Stimulated activated CD8-positive, alpha-beta memory T cell treated with anti-CD3 and anti-CD28 coated beads, Interleukin-4, amount 100 ng/mL, for 48 hours (primary cell): ENCODE measurements around the gene ATP2B2.

ENCODE experiments used
- DNase-seq: peaks from one replicate; pipeline ENCODE4 v3.0.0-alpha.2; 2020

The ATP2B2 gene

DNA sequence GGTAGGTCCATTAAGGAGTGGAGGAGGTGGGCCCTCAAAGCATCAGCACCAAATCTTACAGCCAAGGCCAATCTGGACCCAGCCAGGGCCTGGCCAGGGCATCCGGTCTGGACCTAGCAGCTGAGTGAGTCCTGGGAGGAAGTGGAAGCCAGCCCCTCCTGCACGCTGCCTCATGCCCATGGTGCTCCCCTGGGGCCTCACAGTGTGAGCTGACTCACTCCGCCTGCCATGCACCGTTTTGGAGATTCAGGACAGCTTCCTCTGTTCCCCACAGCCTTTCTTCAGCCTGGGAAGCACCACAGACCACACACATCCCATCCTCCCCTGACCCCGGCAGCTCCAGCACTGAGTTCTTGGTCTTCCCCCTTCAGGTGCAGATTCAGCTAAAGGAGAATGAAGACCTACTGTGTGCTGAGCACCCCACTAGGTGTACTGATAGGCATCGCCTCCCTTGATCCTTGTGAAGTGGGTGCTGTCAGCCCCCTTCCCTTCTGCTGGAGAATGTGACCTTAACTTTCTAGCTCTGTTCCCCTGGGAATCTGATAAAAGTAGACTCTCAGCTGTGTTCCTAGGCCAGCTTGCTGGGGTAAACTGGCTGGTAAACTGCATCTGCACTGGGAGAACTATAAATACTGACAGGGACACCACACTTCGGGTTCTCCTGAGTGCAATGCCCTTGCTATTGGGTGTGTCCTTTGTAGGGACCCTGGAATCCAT is 147.6 kb downstream of the ATP2B2 start:
- no peak for DNase-seq

- no peak for DNase-seq
Observed at GRCh38 chr3:10357095-10357494, 148.3 kb downstream of the ATP2B2 start.

- DNase-seq = no peak
Observed at GRCh38 chr3:10356461-10356981, 148.9 kb downstream of the ATP2B2 start.

DNA sequence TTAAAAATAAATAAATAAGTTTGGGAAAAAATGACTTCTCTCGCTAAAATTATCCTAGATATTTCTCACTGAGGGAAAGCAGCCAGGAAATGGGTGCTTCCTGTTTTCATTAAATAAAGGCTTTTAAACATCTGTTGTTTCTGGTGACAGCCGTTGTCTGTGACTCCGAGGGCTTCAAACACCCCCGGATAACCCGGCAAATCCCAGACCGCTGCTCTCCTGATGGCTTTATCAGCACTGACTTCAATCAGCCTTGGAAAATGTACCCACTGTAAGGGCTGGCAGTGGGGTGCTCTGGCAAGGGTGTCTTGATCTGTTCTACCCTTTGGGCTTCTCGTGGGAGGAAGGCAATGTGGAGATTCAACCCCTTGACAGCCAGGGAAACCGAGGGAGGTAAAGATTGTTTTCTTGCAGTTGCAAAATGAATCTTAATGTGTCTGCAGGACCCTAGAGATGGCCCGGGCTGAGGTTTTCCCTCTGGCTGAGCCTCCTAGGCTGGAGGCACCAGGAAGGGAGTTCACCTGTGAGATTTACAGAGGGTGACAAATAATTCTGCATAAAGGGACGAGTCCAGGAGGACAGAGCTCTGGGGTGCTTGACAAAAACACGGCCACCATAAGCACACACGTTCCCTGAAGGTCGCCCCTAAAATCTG is 150.9 kb downstream of the ATP2B2 start:
- DNase-seq = no peak

- DNase-seq = no peak
Observed at GRCh38 chr3:10353661-10354360, 151.6 kb downstream of the ATP2B2 start.

DNA sequence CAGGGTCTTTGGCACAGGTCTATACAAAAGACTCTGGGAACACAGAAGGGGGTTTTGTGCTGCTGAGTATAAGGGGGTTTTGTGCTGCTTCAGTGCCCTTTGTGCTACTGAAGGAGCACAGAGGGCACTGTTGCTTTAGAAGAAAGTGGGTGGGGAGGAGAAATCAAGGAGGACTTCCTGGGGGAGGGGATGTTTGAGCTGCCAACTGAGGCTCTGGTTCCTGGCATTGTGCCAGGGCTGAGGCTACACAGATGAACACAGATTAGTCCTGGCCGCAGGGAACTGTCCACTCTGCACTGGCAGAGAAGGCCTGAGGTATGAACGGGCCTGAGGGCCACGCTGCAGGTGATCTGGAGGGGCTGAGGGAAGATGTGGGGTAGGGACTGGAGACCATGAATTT is 152.2 kb downstream of the ATP2B2 start:
- no peak for DNase-seq

GRCh38 chr3:10352146-10352911 is 153.1 kb downstream of the ATP2B2 start:
- DNase-seq = no peak

DNA sequence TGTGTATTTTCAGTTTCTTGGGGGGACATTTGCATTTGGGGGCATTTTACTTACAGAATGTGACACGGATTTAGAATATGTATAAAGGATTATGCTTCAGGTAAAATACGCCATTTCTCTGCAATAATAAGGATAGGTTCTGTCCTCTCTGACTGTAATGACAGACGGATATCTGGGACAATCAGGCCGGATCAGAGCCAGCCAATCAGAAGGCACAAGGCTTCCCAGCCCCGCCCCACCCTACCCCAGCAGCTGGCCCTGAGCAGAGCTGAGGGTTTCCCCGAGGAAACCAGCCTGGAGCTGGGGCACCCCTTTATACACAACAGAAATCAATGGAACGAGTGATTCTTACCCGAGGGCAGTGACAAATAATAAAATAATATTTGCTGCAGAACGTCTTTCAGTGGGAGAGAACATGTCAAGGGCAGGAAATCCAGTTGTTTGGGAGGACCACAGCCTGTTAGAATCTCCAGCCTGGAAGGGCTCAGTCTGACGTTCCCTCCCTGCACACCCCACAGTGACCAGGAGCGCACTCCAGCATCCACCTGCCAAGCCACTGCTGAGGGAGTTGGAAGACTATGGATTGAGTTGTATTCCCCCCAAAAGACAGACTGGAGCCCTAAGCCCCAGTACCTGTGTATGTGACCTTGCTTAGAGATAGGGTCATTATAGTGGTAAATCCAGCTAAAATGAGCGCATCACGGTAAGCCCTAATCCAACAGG is 154.2 kb downstream of the ATP2B2 start:
- DNase-seq = no peak

DNA sequence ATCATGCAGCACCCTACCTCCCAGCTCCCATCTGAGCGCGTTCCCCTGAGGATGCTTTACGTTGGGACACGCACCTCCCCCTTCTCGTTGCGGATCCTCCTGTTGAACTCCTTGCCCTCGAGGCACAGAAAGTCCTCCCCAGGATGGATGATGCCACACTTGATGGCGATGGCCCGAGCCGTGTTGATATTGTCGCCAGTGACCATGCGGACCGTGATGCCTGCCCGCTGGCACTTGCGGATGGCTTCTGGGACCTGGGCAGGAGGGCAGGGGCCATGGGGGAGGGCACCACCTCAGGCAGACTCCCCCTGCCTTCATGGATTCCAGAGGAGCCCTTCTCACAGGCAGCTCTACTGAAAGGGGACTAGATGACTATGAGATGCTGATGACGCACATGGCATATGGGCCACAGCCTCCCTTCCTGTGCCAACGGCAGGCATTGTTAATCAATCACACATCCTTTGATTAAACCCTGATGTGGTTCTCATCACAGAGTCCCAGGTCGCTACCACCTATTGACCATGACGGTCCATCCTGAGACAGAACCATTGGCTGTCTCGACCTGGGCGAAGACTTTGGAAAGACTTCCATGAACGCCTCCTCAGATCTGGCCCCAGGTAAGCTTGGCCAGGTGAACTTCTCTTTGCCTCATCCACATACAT is 154.9 kb downstream of the ATP2B2 start:
- no peak for DNase-seq

DNA sequence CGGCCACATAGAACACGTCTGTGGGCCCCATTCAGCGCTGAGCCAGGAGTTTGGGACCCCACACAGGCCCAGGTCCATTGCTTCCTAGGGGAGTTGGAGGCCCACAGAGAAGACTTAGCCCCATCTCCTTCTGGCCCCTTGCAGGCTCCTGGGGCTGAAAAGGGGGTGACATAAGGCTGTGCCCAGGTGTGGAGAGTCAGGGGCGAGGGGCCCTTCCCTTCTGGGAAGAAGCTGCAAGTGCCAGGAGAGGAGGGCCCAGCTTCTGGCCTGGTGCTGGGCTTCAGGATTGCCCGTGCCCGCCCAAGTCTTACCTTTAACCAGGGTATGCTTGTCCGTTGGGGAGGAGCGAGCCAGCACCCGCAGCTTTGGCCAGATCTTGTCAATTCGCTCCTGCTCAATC is 155.6 kb downstream of the ATP2B2 start:
- DNase-seq = no peak

DNA sequence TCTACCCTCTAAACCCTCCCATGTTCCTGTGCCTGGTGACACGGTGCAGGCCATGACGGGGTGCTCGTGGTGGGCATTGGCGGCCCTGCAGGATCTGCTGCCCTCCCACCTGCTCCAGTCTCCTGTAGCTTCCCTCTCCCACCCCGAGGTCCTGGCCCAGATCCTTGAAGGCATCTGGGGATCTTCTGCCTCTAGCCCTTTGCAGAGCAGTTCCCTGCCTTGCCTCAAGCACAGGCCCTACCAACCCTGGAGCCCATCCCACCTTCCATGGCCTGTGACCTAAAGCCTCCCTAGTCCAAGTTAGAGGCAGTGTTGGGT is 157.0 kb downstream of the ATP2B2 start:
- no peak for DNase-seq

DNA sequence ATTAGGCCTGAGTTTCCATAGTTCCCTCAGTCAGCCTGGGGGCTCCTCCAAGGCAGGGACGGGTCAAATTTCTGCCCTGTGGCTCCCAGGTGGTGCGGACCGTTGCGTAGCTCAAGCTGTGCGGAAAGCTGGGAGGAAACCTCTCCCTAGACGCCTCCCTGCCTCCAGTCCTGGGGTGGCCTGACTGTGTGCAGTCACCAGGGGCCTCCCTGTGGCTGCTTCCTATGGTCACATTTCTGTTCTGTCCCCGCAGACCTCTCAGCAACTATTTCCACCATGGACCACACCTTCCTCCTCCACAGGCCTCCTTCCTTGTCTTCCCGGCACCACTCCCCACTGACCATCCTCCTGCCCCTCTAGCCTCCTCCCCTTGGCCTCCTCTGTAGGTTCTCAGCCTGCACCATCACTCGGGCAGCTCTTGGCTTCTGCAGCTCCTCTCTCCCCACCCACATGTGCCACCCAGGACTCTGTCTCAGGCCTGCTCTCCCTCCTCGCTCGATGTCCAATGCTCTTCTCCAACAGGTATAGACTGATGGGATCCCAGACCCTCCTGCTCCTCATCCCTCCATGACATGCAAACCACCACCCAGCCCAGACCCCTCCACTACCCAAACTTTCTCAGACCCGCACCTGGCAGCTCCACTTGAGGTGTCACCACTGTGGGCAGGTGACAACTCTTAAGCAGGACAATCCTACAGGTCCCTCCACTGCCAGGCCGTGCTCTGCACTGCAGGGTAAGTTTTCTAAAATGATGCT is 157.6 kb downstream of the ATP2B2 start:
- no peak for DNase-seq

- DNase-seq = no peak
Observed at GRCh38 chr3:10345911-10346310, 159.5 kb downstream of the ATP2B2 start.

- DNase-seq = no peak
Observed at GRCh38 chr3:10344944-10345575, 160.3 kb downstream of the ATP2B2 start.

DNA sequence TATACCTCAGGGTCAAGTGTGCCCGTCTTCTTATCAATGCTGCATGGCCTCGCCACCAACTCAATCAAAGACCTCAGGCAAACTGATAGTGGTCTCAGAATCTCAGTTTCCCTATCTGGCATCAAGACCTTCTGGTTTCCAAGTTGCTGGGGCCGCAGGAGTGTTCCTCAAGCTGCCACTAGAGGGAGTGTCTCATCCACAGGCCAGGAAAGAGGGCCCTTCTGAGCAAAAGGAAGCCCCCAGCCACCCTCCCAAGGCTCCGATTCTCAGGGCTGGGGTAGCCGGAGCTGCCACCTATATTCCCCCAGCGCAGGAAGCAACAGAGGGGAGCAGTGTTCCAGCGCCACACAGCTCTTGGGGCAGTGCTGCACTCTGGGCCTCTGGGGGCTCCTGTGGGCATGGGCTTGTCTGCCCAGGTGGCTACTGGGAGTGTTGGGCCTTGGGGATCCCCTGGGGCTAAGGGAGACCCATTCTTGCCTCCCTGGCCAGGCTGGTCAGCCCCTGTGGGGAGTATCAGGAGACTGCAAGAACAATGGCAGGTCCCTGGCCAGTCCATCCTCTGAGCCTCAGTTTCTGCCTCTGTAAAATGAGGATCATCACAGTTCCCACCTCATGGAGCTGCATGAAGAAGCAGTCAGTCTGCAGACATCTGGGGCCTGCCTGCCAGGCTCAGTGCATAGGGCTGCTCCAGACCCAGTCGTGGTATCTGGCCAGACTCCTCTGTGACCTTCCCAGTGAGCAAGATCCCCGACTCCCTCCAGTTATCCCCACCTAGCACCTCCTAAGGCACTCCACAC is 161.0 kb downstream of the ATP2B2 start:
- DNase-seq = peak; percentile 74

DNA sequence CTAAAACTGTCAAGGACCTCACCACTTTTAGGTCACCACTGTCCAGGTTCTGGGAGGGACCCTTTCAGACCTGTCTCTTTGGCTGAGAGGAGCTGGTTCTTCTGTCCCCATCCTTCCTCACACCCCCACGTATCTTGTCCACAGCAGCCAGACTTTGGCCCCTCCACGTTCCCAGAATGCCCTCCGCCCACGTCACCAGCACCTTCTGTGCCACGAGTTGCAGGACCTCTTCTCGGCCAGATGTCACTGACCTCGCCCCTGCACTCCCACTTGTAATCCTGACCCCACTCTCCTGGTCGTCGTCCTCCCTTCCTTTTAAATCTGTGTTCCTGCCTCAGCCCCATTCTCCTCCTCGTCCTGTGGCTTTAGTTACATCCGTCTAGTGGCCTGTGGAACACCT is 161.9 kb downstream of the ATP2B2 start:
- DNase-seq = no peak

GRCh38 chr3:10342781-10343180 is 162.6 kb downstream of the ATP2B2 start:
- DNase-seq = no peak

DNA sequence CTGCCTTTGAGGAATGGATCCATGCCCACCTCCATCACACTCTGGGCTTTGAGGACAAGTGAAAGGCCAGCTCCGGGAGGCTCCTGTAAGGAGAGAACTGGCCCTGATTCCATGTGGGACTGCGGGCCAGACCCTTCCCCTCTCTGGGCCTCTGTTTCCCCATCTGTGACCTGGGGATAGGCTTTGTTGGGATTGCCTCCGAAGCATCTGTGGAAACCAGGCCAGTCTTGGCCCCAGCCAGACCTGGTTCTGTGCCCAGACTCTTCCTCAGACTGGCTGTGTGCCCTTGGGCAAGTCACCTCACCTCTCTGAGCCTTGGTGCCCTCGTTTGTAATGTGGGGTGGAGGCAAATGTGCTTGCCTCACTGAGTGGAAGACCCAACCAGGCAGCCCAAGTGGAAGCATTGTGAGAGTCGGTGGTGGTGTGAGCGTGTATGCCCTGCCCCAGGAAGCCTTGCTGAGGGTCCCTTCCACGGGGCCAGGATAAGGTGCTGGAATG is 163.4 kb downstream of the ATP2B2 start:
- no peak for DNase-seq

GRCh38 chr3:10340476-10340875 is 164.9 kb downstream of the ATP2B2 start:
- DNase-seq = no peak

DNA sequence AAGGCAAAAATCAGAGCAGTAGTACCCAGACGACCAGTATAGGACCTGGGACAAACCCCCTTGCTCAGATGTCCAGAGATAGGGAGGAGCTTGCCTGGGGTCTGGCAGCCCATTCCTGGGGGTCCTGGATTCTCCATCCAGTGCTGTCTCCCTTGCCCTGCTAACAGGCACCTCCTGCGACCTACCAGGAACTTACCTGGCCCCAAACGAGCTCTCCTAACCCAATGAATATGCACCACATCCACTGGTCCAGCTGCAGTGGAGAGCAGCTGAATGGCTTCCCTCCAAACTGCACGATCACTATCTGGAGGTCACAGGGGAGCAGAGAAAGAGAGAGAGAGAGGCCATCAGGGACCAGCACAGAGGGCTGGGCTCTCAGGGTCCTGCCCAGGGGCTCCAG is 165.3 kb downstream of the ATP2B2 start:
- no peak for DNase-seq
